ENCODE measurements around the gene CRABP2.

DNA sequence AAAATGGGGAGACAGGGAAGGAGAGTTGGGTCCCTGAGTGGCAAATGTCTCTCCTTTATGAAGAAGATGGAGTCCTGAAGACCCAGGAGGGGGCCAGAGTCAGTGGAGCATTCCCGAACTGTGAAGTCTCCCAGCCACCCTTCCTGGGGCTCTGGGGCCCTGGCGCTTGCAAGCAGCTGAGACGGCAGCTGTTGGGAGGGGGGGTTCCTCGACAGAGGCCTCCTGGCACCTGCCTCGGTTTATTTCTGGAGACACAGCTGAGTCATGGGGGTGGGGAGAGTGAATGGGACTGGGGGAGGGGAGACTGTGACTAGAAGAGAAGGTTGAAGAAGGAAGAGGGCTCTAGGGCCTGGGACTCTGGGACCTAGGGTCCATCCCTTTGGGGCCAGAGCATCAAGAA, 42.2 kb downstream of the CRABP2 start:
- TF ChIP-seq, protein P1, sequence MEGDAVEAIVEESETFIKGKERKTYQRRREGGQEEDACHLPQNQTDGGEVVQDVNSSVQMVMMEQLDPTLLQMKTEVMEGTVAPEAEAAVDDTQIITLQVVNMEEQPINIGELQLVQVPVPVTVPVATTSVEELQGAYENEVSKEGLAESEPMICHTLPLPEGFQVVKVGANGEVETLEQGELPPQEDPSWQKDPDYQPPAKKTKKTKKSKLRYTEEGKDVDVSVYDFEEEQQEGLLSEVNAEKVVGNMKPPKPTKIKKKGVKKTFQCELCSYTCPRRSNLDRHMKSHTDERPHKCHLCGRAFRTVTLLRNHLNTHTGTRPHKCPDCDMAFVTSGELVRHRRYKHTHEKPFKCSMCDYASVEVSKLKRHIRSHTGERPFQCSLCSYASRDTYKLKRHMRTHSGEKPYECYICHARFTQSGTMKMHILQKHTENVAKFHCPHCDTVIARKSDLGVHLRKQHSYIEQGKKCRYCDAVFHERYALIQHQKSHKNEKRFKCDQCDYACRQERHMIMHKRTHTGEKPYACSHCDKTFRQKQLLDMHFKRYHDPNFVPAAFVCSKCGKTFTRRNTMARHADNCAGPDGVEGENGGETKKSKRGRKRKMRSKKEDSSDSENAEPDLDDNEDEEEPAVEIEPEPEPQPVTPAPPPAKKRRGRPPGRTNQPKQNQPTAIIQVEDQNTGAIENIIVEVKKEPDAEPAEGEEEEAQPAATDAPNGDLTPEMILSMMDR (IDR thresholded peaks at IDR 0.05; ENCODE audit: low read depth, low read length), result no peak
- no peak for TF ChIP-seq EZH2phosphoT487 (IDR thresholded peaks at IDR 0.05; ENCODE audit: low read depth)
